ENCODE results near the gene CZIB. TPM values are rescaled to one million over a fixed set of nuclear protein-coding genes. Genes with fewer than 3 reads are reported as not detected.
"Not testable (repeated sequence)": the region's sequence is repeated elsewhere in the genome, so short reads cannot be mapped to it uniquely, and the experiment has no call there.

CZIB gene
- total RNA-seq, 4 donors from 2014 or later, result 11.2 to 61.9 (median 39.7) TPM

DNA sequence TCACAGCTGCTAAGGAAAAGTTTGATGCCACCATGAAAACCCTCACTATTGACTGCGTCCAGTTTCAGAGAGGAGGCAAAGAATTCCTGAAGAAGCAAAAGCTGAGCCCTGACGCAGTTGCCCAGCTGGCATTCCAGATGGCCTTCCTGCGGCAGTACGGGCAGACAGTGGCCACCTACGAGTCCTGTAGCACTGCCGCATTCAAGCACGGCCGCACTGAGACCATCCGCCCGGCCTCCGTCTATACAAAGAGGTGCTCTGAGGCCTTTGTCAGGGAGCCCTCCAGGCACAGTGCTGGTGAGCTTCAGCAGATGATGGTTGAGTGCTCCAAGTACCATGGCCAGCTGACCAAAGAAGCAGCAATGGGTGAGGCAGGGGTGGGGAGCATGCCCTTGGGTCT, 9.5 kb downstream of the CZIB start:
- Histone ChIP-seq H3K9me3 (peaks cover 3 to 6% of the 10 kb centered on the region in 2 donors), H3K4me1 (no peaks in the 10 kb centered on the region), H3K4me3 (no peak overlapping the region), H3K27me3 (no peaks in the 10 kb centered on the region), H3K27ac (no peak overlapping the region), H3K36me3 (peaks cover 0 to 81% (median 18%) of the 10 kb centered on the region in 4 donors)
- TF ChIP-seq, protein P1, sequence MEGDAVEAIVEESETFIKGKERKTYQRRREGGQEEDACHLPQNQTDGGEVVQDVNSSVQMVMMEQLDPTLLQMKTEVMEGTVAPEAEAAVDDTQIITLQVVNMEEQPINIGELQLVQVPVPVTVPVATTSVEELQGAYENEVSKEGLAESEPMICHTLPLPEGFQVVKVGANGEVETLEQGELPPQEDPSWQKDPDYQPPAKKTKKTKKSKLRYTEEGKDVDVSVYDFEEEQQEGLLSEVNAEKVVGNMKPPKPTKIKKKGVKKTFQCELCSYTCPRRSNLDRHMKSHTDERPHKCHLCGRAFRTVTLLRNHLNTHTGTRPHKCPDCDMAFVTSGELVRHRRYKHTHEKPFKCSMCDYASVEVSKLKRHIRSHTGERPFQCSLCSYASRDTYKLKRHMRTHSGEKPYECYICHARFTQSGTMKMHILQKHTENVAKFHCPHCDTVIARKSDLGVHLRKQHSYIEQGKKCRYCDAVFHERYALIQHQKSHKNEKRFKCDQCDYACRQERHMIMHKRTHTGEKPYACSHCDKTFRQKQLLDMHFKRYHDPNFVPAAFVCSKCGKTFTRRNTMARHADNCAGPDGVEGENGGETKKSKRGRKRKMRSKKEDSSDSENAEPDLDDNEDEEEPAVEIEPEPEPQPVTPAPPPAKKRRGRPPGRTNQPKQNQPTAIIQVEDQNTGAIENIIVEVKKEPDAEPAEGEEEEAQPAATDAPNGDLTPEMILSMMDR (IDR thresholded peaks at IDR 0.05), result no peak
- TF ChIP-seq POLR2AphosphoS5 (IDR thresholded peaks at IDR 0.05), result no peak
- no peak for TF ChIP-seq EP300 (IDR thresholded peaks at IDR 0.05; ENCODE audit: low read depth)
- TF ChIP-seq POLR2A (IDR thresholded peaks at IDR 0.05), result no peak
- in situ Hi-C loops (cut with MboI; ENCODE audit: low pct_ligation_motif_present in 1 of 4, low pct_unique_long_range_greater_than_20kb in 1 of 4, low sequenced_read_pairs in 3 of 4), result no loop called here
- 98% methylated on average over 11 of the region's 11 CpGs; no CpG with 5 or more reads in 1 of the 2 donors for WGBS, 2 donors (ENCODE audit: low coverage in 1 of 2)
- intact Hi-C loops (cut with DNase I; ENCODE audit: low total_unique reads), result no loop called here
- no peak for DNase-seq

DNA sequence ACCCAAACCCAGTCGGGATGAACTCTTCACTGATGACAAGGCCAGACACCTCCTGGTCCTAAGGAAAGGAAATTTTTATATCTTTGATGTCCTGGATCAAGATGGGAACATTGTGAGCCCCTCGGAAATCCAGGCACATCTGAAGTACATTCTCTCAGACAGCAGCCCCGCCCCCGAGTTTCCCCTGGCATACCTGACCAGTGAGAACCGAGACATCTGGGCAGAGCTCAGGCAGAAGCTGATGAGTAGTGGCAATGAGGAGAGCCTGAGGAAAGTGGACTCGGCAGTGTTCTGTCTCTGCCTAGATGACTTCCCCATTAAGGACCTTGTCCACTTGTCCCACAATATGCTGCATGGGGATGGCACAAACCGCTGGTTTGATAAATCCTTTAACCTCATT, 10.1 kb downstream of the CZIB start:
- no peak for TF ChIP-seq POLR2AphosphoS5 (IDR thresholded peaks at IDR 0.05)
- no peak for TF ChIP-seq POLR2A (IDR thresholded peaks at IDR 0.05)
- TF ChIP-seq, protein P1 (IDR thresholded peaks at IDR 0.05), result no peak
- TF ChIP-seq EP300 (IDR thresholded peaks at IDR 0.05; ENCODE audit: low read depth), result no peak
- Histone ChIP-seq H3K4me3 (no peak overlapping the region), H3K4me1 (no peaks in the 10 kb centered on the region), H3K36me3 (peaks cover 0 to 87% (median 23%) of the 10 kb centered on the region in 4 donors), H3K9me3 (peaks cover 9 to 12% of the 10 kb centered on the region in 2 donors), H3K27ac (no peak overlapping the region), H3K27me3 (no peaks in the 10 kb centered on the region)
- WGBS, 2 donors (ENCODE audit: low coverage in 1 of 2), result 91 to 100% methylated on average over 1 to 7 of the region's 7 CpGs
- intact Hi-C loops (cut with DNase I; ENCODE audit: low total_unique reads) (no loop called here), in situ Hi-C loops (cut with MboI; ENCODE audit: low pct_ligation_motif_present in 1 of 4, low pct_unique_long_range_greater_than_20kb in 1 of 4, low sequenced_read_pairs in 3 of 4) (no loop called here)
- no peak for DNase-seq

DNA sequence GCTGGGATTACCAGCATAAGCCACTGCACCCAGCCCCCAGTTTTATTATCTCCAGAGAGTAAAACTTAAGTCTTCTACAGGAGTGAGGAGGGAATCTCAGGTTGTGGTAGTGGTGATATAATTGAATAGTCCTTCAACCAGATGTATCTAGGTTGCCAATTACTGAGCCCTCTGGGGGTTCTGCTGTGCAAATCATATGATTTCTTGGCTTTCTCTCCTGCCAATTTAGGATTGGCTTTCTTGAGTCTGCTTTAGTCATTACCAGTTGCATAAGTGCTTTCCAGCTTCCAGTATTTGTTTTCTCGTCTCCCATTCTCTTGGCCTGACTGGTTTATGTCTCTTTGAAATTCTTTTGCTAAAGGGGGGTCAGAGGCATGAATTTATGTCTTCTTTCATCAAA, 12.7 kb downstream of the CZIB start:
- Histone ChIP-seq H3K4me1 (no peaks in the 10 kb centered on the region), H3K36me3 (peaks cover 0 to 94% (median 34%) of the 10 kb centered on the region in 4 donors), H3K9me3 (peaks cover 13 to 15% of the 10 kb centered on the region in 2 donors), H3K27me3 (no peaks in the 10 kb centered on the region), H3K4me3 (no peak overlapping the region), H3K27ac (no peak overlapping the region)
- TF ChIP-seq, protein P1 (IDR thresholded peaks at IDR 0.05), result no peak
- TF ChIP-seq EP300 (IDR thresholded peaks at IDR 0.05; ENCODE audit: low read depth), result no peak
- TF ChIP-seq POLR2AphosphoS5 (IDR thresholded peaks at IDR 0.05), result no peak
- no peak for TF ChIP-seq POLR2A (IDR thresholded peaks at IDR 0.05)
- WGBS, 2 donors (ENCODE audit: low coverage in 1 of 2), result 81 to 100% methylated on average over 1 of the region's 1 CpG
- no peak for DNase-seq
- in situ Hi-C loops (cut with MboI; ENCODE audit: low pct_ligation_motif_present in 1 of 4, low pct_unique_long_range_greater_than_20kb in 1 of 4, low sequenced_read_pairs in 3 of 4), result no loop called here
- intact Hi-C loops (cut with DNase I; ENCODE audit: low total_unique reads), result no loop called here

GRCh38 chr1:53206735-53207379, 13.6 kb downstream of the CZIB start:
- WGBS, 2 donors (ENCODE audit: low coverage in 1 of 2), result 86 to 100% methylated on average over 1 of the region's 1 CpG
- no peaks in the 10 kb centered on the region for H3K27me3 ChIP-seq
- peaks cover 13 to 15% of the 10 kb centered on the region in 2 donors for H3K9me3 ChIP-seq
- no peaks in the 10 kb centered on the region for H3K4me1 ChIP-seq
- no peak overlapping the region for H3K27ac ChIP-seq
- in situ Hi-C loops (cut with MboI; ENCODE audit: low pct_ligation_motif_present in 1 of 4, low pct_unique_long_range_greater_than_20kb in 1 of 4, low sequenced_read_pairs in 3 of 4), result no loop called here
- intact Hi-C loops (cut with DNase I; ENCODE audit: low total_unique reads), result no loop called here
- TF ChIP-seq, protein P1 (IDR thresholded peaks at IDR 0.05), result no peak
- no peak for TF ChIP-seq EP300 (IDR thresholded peaks at IDR 0.05; ENCODE audit: low read depth)
- no peak for TF ChIP-seq POLR2AphosphoS5 (IDR thresholded peaks at IDR 0.05)
- TF ChIP-seq POLR2A (IDR thresholded peaks at IDR 0.05), result no peak
- H3K4me3 ChIP-seq, result no peak overlapping the region
- peaks cover 0 to 96% (median 38%) of the 10 kb centered on the region in 4 donors for H3K36me3 ChIP-seq
- DNase-seq, result no peak

DNA sequence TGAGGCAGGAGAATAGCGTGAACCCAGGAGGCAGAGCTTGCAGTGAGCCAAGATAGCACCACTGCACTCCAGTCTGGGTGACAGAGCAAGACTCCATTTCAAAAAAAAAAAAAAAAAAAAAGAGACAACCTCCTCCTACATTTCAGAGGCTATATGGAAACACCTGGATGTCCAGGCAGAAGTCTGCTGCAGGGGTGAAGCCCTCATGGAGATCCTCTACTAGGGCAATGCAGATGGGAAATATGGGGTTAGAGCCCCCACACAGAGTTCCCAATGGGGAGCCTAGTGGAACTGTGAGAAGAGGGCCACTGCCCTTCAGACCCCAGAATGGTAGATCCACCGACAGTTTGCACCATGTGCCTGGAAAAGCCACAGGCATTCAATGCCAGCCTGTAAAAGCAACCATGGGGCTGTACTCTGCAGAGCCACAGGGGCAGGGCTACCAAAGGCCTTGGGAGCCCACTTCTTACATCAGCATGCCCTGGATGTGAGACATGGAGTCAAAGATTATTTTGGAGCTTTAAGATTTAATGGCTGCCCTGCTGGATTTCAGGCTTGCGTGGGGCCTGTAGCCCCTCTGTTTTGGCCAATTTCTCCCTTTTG, 14.2 kb downstream of the CZIB start:
- H3K4me3 ChIP-seq; DNase-seq; H3K4me1 ChIP-seq; in situ Hi-C loops (cut with MboI; ENCODE audit: low pct_ligation_motif_present in 1 of 4, low pct_unique_long_range_greater_than_20kb in 1 of 4, low sequenced_read_pairs in 3 of 4); H3K27ac ChIP-seq; H3K27me3 ChIP-seq; intact Hi-C loops (cut with DNase I; ENCODE audit: low total_unique reads): not testable (repeated sequence)
- Histone ChIP-seq H3K9me3 (peaks cover 13 to 15% of the 10 kb centered on the region in 2 donors), H3K36me3 (peaks cover 0 to 96% (median 38%) of the 10 kb centered on the region in 4 donors)
- 95 to 100% methylated on average over 1 to 3 of the region's 3 CpGs for WGBS, 2 donors (ENCODE audit: low coverage in 1 of 2)

- H3K27me3 ChIP-seq; intact Hi-C loops (cut with DNase I; ENCODE audit: low total_unique reads); DNase-seq; H3K27ac ChIP-seq; H3K4me3 ChIP-seq; H3K4me1 ChIP-seq; in situ Hi-C loops (cut with MboI; ENCODE audit: low pct_ligation_motif_present in 1 of 4, low pct_unique_long_range_greater_than_20kb in 1 of 4, low sequenced_read_pairs in 3 of 4): not testable (repeated sequence)
- Histone ChIP-seq H3K36me3 (peaks cover 0 to 91% (median 37%) of the 10 kb centered on the region in 4 donors), H3K9me3 (peaks cover 13 to 15% of the 10 kb centered on the region in 2 donors)
- 100% methylated on average over 1 of the region's 1 CpG; no CpG with 5 or more reads in 1 of the 2 donors for WGBS, 2 donors (ENCODE audit: low coverage in 1 of 2)
Measured at GRCh38 chr1:53205496-53205895, 14.9 kb downstream of the CZIB start.

Measured in transverse colon (tissue), 4 donors.